NCI-H1092 treated with DMSO at 0.1 percent for 48 hours (cell line): ENCODE data around the gene PCGF2.

Experiments
- DNase-seq: peaks from one replicate; lab custom pipeline; 2025; lab: John Stamatoyannopoulos, UW

The PCGF2 gene

GRCh38 chr17:38703742-38704605 lies 44.2 kb downstream of the PCGF2 start:
- DNase-seq = peak; percentile 83

- DNase-seq = no peak
These were observed 45.0 kb downstream of the PCGF2 start for GRCh38 chr17:38702916-38703741.

GRCh38 chr17:38702166-38702915 lies 45.8 kb downstream of the PCGF2 start:
- DNase-seq = peak; percentile 72

- peak; percentile 38 for DNase-seq
These were observed 46.5 kb downstream of the PCGF2 start for GRCh38 chr17:38701504-38702165.

- no peak for DNase-seq
These were observed 49.4 kb downstream of the PCGF2 start for GRCh38 chr17:38698760-38699159.

GRCh38 chr17:38697061-38697820 lies 50.9 kb downstream of the PCGF2 start:
- no peak for DNase-seq

GRCh38 chr17:38693700-38694329 lies 54.3 kb downstream of the PCGF2 start:
- peak; percentile 68 for DNase-seq

- no peak for DNase-seq
These were observed 57.0 kb downstream of the PCGF2 start for GRCh38 chr17:38691154-38691553.

GRCh38 chr17:38690386-38690785 lies 57.8 kb downstream of the PCGF2 start:
- no peak for DNase-seq

GRCh38 chr17:38687286-38687685 lies 60.9 kb downstream of the PCGF2 start:
- no peak for DNase-seq

- DNase-seq = no peak
These were observed 62.6 kb downstream of the PCGF2 start for GRCh38 chr17:38685491-38685890.
